Measurements from ENCODE around the gene HMCN2.

The HMCN2 gene

DNA sequence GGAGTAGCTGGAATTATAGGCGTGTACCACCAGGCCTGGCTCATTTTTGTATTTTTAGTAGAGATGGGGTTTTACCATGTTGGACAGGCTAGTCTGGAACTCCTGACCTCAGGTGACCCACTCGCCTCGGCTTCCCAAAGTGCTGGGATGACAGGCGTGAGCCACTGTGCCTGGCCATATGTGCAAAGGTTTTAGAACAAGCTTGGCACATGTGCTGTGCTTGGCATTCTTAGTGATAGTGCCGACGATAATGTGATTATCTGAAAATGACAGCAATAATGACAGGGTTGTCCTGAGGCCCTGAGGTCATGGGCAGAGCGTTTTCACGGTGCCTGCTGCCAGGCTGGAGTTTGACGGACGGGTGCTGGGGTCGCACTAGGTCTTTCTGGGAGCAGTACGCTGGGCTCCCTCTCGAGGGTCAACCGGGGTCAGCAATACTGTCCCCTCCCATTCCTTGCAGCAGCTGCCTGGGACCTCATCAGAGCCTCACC is 42.6 kb downstream of the HMCN2 start:
- DNase-seq (ENCODE audit: low read depth, low spot score), result no peak

- no peak for DNase-seq (ENCODE audit: low read depth, low spot score)
These were observed 44.3 kb downstream of the HMCN2 start for GRCh38 chr9:130309689-130310455.

DNA sequence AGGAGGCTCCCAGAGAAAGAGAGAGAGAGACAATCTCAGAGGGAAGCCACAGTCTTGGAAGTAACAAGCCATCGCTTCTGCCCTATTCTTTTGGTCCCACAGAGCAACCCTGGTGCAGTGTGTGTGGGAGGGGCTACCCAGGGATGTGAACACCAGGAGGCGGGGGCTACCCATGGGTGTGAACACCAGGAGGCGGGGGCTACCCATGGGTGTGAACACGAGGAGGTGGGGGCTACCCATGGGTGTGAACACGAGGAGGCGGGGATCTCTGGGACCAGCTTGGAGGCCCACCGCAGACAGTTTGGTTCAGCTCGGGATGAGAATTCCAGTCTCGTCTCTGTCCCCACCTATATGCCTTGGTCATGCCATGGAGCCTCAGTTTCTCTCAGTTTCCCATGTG is 44.9 kb downstream of the HMCN2 start:
- no peak for DNase-seq (ENCODE audit: low read depth, low spot score)

GRCh38 chr9:130311003-130311402 is 45.4 kb downstream of the HMCN2 start:
- no peak for DNase-seq (ENCODE audit: low read depth, low spot score)

- no peak for DNase-seq (ENCODE audit: low read depth, low spot score)
These were observed 46.0 kb downstream of the HMCN2 start for GRCh38 chr9:130311408-130312140.

- DNase-seq (ENCODE audit: low read depth, low spot score), result no peak
These were observed 47.7 kb downstream of the HMCN2 start for GRCh38 chr9:130313103-130313858.

DNA sequence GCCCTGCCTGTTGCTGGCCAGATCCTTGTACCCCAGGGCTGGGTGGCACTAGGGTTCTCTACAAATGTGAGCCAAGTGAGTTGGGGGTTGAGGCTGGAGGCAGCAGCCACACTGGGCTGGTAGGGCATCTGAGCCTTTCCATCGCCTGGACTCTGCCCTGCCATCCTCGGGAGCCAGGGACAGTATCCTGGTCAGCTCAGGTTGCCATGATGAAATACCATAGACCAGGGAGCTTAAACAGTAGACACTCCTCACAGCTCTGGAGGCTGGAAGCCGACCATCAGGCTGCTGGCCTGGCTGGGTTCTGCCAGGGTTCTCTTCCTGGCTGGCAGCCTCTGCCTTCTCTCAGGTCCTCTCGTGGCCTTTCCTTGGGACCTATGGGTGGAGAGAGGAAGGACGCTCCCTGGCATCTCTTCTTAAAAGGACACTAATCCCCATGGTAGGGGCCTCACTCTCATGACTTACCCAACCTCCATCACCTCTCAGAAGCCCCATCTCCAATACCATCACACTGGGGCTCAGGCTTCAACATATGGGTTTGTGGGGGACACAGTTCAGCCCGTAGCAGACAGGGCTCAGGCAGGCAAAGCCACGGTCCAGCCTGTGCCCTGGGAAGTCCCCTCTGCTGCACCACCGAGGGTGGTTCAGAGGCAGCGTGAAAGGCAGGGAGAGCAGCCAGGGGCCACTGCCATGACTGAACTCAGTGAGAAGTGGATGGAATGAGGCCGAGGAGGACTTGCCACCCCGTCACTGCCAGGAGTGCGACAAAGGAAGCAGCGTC is 50.1 kb downstream of the HMCN2 start:
- no peak for DNase-seq (ENCODE audit: low read depth, low spot score)

- no peak for DNase-seq (ENCODE audit: low read depth, low spot score)
These were observed 50.9 kb downstream of the HMCN2 start for GRCh38 chr9:130316430-130316829.

DNA sequence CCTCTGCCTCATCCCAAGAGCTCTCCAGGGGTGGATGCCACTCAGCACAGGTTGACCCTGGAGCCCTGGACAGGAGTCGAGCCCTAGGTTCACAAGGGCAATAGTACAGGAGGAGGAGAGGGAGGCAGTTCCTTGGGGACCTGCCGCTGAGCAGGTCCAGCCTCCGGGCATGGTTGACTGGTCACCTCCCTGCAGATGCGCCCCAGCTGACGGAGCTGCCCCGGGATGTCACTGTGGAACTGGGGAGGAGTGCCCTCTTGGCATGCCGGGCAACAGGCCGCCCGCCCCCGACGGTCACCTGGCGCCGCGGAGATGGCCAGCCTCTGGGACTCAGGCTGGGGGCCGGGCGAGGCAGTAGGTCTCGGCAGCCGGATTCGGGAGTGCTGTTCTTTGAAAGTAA is 53.7 kb downstream of the HMCN2 start:
- DNase-seq (ENCODE audit: low read depth, low spot score), result no peak

GRCh38 chr9:130319944-130320712 is 54.6 kb downstream of the HMCN2 start:
- no peak for DNase-seq (ENCODE audit: low read depth, low spot score)

DNA sequence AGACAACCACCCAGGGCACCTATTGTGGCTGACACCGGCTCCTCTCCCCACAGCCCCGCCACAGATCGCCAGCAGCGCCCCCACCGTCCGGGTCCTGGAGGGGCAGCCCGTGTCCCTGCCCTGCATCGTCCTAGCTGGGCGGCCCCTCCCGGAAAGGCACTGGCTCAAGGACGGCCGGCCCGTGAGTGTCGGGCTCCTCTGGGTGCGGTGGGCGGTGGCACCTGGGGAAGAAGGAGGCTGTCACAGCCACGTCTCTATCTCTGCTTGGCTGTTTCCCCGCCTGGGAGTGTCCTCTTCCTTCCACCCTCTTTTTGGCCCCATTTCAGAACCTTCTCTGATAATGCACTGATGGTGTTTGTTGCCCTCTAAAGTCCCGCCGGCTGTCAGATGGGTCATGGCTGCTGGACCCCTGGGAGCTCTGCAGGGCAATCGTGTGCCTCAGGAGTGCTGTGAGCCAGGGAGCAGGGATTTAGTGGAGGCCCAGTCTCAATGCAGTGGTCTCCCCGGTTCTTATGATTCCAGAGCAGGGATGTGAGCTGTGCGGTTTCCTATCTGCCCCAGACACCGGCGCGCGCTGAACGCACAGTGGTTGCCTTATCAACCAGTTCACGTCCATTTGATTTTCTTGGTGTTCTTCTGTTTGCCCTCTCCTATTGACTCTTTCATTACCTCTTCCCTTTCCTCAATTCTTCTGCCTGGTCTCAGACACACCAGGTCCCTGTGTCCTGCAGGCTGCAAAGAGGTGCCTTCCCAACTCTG is 55.3 kb downstream of the HMCN2 start:
- no peak for DNase-seq (ENCODE audit: low read depth, low spot score)

DNA sequence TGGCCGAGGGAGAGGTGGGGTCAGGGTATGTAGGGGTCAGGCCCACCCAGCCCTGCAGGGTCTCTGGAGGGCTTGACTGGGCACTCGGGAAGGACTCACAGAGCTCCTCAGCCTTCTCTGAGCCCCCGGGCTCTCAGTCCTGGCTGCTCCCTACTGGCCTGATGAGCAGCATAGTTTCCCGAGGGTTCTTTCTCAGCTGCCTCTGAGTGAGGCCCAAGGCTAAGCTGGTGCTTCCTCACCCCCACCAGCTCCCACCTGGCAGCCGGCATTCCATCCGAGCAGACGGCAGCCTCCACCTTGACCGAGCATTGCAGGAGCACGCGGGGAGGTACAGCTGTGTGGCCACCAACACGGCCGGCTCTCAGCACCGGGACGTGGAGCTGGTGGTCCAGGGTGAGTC is 56.0 kb downstream of the HMCN2 start:
- no peak for DNase-seq (ENCODE audit: low read depth, low spot score)

- DNase-seq (ENCODE audit: low read depth, low spot score), result no peak
These were observed 57.6 kb downstream of the HMCN2 start for GRCh38 chr9:130323051-130323745.

DNA sequence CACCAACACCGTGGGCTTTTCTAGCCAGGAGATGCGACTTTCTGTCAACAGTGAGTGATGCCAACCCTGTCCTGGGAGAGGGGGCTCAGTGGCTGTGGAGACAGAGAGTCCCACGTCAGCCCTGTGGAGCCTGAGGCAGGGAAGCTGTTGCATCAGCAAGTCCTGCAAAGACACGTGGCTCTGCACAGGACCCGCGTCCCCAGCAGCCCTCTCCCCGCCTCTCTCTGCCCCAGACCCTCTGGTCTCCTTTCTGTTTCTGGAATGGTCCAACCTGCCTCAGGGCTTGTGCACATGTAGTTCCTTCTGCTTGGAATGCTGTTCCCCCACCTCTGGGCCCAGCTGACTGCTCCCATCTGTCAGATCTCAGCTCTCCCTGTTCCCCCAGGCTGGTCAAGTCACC is 60.4 kb downstream of the HMCN2 start:
- no peak for DNase-seq (ENCODE audit: low read depth, low spot score)

DNA sequence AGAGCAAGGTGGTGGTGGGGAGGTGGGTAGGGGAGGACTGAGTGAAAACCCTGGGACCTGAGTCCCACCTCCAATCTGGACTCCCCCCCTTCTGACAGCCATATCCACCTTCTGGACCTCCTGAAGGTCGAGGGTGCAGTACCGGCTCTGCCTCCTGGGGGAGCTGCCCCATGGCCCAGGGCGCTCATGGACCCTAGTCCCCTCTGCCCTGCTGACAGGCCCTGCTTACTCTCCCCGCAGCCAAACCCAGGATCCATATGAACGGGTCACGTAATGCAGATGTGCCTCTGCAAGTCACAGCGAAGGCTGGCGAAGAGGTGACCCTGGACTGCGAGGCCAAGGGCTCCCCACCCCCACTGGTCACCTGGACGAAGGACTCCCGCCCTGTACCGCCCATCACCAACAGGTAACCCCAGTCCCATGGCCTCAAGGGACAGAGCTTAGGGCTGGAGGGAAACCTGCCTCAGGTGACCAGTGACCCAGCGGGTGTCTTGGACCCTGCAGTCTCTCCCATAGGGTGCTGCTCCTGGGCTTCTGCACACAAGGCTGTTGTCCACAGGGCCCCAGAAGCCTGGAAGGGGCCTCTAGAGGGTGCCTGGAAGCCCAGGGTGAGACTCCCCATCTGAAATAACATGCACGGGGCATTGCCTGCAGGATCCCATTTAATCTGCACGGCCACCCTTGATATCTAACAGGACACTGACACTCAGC is 61.7 kb downstream of the HMCN2 start:
- no peak for DNase-seq (ENCODE audit: low read depth, low spot score)

DNA sequence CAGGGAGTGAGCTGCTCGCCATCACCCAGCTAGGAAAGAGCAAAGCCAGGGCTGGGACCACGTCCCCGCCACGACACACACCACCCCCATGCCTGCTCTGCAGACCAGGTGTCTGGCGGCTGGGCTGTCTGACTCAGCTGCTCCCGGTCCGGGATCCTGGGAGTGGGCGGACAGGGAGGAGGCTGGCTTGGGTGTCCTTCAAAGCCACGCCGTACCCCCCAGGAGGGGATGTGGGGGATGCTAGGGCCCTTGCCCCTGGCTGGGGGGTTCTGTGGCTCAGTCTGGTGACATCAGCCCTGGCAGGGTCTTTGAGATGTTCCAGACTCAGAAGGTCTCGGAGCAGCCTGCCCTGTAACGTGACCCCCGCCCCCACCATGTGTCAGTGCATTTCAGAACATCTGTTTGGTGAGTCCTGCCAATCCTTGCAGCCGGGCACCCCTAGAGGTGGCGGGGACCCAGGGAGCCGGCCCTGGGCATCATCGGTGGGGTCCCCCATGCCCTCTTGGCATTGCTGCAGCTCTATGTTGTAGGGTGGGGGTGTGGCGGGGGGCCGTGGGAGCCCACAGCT is 62.3 kb downstream of the HMCN2 start:
- DNase-seq (ENCODE audit: low read depth, low spot score), result no peak

DNA sequence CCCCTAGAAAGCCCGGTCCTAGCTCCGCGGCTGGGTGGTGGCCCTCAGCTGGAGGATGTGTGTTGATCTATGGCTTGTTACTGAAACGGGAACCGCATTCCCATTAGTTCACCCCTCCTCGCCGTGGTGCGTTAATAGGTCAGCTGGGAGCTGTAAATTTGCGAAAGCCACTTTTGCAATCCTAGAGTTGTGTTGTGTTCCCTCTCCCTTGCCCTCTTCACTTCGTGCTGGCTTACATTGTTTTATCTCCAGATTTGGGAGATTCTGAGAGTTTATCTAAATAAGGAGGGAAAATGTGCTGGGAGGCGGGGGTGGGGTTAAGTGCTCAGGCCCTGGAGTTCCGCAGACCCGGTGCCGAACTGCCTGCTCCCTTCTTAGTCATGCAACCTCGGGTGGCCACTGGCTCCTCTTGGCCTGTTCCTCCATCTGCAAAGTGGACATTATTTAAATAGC is 62.8 kb downstream of the HMCN2 start:
- no peak for DNase-seq (ENCODE audit: low read depth, low spot score)

DNA sequence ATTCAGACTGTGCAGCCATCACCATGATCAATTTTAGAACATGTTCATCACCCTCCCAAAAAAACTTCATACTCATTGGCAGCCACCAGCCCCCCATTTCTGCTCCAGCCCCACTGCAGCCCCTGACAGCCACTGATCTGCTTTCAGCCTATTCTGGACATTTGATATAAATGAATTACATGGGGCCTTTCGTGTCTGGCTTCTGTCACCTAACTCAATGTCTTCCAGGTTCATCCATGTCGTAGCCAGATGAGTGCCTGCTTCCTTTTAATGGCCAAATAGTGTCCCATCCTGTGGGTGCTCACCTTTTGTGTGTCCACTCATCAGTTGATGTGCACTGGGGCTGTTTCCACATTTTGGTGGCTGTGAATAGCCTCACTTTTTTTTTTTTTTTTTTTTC is 63.5 kb downstream of the HMCN2 start:
- DNase-seq (ENCODE audit: low read depth, low spot score), result no peak

Data from activated naive CD8-positive, alpha-beta T cell treated with anti-CD3 and anti-CD28 coated beads, Interleukin-2, amount 50 U/mL, for 16 hours (primary cell).